Stimulated activated CD4-positive, alpha-beta T cell treated with anti-CD3 and anti-CD28 coated beads, Interleukin-1b, Interleukin-23, amount 100 ng/mL, for 1 hour (primary cell): ENCODE data around the gene MAFF.
"Not testable (repeated sequence)": the region's sequence is repeated elsewhere in the genome, so short reads cannot be mapped to it uniquely, and the experiment has no call there.

ENCODE experiments used
- DNase-seq, 2 donors: peaks; one replicate each; pipeline ENCODE4 v3.0.0-alpha.2; 2020; ENCODE audit warnings: low read depth in 2 of 2

Gene MAFF

DNA sequence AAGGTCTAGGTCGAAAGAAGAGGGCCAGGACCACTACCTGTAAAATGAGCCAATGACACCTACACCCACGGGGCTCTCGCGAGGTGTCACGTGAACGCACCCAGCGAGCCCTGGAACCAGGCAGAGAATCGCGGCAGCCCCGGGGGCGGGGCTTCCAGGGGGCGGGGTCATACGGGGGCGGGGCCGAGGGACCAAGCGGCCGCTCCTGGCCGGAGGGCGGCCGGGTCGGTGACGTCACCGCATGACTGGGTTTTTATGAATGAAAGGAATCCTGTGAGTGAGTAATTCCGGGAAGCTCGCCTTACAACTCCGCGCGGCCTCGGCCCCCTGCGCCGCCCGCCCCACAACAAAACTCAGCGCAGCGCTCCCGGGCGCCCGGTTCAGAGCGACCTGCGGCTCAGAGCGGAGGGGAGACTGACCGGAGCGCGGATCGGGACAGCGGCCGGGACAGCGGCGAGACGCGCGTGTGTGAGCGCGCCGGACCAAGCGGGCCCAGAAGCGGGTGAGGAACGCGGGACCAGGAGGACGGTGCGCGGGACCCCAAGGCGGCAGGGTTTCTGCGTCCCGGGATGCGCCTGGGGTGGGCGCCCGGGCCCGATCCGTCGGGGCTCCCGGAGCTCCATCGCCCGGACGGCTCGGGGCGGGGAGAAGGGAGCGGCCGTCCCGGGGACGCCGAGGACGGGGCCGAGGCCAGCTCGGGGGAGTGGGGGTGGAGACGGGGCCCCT, at the start of gene MAFF:
MAFF (plus strand) TSS at position 284 of the 726 bp plus-strand sequence. CDS start 11,860 bp downstream, outside the sequence.
- DNase-seq, result peak; percentile 67 to 76

DNA sequence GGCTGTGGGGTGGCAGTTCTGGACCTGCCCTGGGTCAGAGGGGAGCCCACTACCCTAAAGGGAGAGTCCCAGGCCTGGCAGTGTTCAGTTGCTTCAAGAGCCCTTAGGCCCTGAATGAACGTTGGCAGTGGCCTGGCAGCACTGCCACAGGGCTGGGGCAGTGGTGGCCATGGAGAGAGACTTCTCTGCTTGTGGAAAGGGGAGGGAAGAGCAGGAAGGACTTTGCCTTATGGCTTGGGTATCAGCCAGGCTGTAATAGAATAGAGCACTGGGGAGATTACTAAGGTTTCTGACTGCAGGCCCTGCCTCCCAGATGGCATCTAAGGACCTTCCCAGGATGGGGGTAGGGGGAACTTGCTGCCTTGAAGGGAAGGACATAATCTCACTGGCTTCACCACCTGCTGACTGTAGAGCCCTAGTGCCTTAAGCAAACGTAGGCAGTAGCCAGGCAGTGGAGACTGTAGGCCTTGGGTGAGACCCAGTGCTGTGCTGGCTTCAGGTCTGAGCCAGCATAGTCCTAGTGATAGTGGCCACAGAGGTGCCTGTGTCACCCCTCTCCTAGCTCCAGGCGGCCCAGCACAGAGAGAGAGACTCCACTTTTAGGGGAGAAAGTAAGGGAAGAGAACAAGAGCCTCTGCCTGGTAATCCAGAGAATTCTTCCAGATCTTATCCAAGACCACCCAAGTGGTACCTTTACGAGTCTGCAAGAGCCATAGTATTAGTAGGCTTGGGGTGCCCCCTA, 47.8 kb upstream of the MAFF start:
- no peak for DNase-seq

DNA sequence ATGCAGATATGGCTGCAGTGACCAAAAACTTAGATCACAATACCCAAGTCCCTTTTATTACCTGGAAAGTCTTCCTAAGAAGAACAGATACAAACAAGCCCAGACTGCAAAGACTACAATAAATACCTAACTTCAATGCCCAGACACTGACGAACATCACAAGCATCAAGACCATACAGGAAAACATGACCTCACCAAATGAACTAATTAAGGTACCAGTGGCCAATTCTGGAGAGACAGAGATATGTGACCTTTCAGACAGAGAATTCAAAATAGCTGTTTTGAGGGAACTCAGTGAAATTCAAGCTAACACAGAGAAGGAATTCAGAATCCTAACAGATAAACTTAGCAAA, 47.3 kb upstream of the MAFF start:
- not testable (repeated sequence) for DNase-seq

DNA sequence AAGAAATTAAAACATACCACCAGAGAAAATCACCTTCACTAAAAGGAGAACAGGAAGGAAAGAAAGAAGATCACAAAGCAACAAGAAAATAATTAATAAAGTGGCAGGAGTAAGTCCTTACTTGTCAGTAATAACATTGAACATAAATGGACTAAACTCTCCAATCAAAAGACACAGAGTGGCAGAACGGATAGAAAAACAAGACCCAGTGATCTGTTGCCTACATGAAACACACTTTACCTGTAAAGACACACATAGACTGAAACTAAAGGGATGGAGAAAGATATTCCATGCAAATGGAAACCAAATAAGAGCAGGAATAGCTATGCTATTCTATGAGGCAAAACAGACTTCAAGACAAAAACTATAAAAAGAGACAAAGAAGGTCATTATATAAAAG, 46.1 kb upstream of the MAFF start:
- DNase-seq, result no peak

DNA sequence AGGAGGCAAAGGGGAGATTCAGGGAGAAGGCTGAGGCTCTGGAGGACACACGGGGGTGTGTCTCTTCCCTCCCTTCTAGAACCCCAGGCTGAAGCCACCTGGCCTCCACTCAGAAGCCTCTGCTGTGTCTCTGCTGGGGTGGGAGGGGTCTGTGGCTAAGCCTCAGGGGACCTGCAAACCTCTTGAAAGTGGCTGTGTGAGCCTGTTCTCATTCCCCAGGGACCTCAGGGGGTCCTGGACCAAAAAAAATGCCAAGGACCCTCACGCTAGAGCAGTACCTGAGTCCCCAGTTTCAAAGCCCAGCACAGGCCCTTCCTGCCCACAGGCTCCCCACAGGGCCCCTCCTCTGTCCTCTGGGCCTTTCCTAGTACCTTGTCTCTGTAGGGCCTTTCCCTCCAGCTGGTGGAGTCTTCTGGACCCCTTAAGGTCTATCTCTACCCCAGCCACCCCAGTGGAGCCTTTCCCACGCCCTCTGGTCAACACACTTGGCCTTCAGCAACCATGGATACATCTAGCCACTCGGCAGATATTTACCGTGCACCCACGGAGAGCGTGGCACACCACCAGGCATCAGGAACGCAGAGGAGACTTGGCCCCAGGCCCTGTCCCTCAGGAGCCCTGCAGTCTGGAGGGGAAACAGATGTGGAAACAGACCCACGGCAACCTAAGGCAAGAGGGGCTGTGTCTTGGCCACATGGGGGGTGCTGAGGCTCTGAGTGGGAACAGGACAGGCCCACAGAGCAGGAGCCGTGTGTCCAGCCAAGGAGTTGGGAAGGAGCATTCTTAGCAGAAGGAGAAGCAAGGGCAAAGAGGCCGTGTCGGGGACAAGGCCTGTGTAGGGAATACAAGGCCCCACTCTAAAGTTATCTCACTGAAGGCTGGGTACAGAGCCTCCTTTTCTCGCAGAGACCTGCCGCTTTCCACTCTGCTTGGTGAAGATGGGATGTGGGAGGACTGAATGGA, 38.6 kb upstream of the MAFF start:
- DNase-seq, result no peak

DNA sequence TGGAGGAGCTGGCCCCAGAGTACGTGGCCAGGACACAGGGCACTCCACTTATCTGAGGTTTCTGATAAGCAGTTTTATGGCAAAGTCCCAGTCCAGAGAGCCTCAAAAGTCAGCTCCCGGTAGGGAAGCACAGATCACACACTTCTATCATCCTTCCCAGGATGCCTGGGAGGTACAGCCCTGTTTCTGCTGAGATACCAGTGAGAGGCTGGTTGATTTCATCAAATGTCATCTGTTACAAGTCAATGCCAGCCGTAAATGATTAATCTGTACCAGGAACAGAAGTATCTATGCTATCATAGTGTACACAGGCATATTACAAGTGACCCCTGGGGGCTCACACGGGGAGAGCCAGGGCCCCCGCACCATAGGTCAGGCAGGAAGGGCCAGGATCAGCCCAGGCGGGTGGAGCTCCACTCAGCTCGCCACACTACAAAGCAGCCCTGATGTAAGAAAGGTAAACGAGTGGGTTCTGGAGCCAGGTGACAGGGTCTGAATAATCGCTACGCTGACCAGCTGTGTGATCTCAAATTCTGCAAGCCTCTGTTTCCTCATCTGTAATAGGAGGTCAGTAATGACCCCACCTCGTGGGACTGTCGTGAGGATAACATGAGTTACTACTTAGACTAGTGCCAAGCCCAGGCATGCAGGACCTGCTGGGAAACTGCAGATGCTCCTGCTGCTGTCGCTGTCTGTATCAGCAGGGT, 37.8 kb upstream of the MAFF start:
- no peak for DNase-seq

DNA sequence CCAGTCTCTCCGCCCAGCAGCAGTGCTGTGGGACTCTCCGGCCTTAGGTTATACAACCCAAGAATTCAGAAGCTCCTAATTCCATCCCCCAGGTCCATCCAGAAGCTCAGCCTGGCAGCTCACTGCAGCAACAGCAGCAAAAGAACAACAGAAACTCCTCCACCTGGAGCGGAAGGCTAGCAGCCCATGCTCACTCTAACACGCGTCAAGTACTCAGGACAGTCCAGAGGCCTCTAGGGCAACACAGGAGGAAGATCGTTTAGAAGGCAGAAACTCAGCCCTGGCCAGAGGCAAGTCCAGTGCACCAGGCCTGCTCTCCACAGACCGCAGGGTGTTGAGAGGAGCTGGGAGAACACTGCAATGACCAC, 37.3 kb upstream of the MAFF start:
- no peak for DNase-seq

DNA sequence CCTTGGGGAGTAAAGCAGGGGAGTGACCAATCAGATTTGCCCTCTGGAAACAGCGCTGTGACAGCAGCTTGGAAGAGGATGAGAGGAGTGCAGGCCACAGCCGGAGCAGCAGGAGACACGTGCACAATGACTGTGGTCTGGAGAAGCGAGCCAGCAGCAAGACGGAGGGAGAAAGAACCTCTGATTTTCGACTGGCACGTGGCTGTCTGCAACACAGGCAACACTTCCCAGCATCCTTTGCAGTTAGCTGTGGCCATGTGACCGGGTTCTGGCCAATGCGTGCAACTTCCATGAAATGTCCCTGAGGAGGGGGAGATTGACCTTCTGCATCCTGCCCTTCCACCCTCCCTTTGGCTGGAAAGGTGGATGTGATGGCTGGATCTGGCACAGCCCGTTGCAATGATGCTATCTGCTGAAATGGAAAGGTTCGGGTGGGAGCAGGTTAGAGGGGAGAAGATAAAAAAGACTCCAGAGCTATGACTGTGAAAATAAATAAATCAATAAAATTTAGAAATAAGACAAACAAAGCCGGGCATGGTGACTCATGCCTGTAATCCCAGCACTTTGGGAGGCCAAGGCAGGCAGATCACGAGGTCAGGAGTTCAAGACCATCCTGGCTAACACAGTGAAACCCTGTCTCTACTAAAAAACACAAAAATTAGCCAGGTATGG, 35.7 kb upstream of the MAFF start:
- no peak for DNase-seq

DNA sequence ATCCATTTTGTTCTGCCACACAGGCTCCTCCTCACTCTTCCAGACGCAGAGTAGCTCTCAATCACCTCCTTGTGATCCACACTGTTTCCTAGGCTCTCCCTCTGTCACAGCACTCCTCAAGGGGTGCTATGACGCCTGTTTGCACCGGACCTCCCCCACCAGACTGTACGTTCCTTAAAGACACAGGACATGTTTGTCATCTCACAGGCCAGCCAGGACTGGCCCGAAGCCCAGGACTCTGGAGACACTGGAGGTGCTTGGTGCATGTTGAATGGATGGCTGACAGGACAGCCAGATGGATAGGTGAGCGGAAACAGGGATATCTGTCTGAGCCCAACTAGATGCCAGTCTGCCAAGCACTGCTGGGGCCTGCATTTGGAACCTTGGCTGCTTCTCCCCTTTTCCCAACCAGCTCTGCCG, 33.8 kb upstream of the MAFF start:
- no peak for DNase-seq

DNA sequence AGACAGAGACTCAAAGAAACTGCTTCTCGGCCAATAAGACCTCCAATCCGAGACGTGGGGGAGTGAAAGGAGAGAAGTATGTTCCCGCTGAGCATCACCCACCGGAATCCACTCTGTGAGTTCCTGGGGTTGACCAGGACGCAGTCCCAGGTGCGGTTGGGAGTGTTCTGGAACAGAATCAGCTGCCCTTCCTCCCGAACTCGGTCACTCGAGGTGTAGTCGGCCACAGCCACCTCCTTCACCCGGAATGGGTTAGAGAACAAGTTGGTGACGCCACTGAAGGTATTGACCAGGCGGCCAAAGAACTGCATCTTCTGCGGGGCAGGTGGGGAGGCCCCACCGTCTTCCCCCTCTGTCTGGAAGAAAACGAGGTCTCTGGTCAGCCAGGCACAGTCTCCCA, 32.7 kb upstream of the MAFF start:
- no peak for DNase-seq

DNA sequence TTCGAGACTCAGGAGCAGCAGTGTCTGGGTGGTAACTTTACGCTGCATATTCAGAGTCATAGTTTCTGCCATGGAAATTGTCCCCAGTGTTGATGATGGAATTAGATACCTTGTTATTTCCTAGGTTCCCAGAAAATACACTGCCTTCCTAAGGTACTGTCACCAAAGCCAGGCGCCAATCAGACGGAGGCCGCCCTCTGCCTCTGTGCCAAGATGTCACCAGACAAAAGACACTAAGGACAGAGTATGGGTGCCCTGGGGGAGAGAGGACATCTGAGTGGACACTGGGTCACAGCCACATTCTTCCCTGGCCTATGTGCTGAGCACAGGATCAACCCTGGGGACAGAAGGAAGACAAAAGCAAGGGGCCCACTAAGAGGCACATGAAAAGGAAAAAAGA, 31.3 kb upstream of the MAFF start:
- no peak for DNase-seq

DNA sequence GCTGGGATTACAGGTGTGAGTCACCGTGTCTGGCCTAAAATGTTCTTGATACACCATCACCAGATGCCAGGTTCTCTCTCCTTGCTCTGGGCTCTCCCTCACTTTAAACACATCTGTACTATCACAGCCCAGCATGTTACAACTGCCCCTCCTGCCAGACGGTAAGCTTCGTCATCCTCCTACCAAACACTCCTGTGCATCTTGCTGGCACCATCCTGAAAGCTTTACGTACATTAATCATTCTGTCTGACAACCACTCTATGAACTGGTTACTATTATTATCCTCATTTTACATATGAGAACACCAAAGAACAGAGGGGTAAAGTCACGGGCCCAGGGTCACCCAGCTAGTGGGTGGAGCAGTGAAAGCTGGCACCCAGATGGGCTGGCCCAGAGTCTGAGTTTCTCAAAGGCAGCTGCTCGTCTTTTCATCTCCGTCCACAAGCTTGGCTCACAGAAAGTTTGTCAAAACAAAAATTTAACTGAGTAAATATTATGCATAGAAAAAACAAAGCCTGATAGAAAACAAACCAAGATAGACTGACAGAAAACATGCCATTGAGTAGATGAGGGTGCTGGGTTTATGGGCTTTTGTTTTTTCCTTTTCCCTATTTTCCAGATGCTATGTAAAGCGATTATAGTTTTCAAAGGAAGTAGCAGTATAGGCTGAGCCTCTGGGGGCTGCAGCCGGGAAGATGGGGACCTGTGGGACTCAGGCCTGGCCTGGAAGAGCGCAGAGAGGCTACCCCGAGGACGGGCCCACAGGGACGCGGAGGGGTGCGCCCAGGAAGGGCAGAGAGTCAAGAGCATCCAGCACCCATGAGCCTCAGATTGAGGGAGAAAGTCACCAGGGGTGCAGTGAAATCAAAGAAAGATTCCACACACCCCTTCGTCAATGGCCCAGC, 29.6 kb upstream of the MAFF start:
- DNase-seq, result no peak

DNA sequence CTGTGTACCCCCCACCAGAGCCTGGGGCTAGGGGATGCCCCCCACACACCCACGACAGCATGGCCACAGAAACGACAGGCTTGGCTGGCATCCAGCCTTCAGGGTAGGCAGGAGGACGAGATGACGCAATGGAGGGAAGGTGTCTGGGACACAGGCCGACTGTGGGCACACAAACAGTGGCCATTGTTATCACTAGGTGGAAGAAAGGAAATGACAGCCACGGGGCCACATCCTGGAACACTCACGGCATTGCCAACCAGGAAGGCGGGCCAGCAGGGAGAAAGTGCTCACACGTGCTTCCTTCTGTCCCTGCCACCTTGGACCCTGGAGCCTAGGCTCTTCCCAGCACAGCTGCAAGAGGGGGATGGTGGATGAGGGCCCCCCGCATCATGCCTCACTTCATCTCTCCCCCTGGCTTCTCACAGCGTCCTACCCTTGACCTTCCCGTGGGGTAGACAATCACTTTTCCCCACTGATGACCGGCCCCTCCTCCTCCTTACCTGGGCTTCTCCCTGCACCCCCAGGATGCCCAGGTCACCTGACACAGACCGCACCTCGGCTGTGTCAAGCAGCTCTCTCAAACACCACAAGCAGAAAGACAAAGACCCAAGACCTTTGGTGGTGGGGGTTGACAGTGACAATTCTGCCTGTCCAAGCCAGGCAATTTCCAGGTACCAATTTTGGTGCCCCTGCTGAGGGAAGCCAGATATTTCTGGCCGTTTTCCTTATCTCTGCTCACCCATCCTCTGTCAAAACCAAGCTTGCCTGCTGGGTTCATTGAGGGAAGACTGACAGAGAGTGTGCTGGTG, 28.8 kb upstream of the MAFF start:
- no peak for DNase-seq

DNA sequence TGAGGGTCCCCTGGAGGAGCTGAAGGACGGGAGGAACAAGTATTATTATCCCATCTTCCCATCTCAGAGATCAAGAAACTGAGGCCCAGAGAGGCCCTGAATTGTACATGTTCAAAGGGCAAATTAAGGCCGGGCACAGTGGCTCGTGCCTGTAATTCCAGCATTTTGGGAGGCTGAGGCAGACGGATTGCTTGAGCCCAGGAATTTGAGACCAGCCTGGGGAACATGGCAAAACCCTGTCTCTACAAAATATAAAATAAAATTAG, 28.2 kb upstream of the MAFF start:
- no peak for DNase-seq

DNA sequence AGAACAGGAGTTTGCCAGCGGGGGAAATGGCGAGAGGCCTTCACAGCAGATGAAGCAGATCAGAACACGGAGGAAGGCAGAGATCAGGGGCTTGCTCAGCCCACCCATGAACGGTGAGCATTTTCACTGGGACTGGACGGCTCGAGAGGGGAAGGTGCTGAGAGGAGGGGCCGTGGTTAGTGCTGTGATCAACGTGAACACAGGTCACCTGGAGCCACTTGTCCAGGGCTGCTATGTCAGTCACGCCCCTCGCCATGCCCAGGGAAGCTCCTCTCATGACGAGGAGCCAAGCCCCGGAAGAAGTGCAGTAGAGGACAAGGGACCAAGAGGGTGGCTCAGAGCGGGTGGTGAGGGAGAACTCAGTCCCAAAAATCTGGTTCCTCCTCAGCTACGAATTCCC, 27.2 kb upstream of the MAFF start:
- DNase-seq, result no peak

DNA sequence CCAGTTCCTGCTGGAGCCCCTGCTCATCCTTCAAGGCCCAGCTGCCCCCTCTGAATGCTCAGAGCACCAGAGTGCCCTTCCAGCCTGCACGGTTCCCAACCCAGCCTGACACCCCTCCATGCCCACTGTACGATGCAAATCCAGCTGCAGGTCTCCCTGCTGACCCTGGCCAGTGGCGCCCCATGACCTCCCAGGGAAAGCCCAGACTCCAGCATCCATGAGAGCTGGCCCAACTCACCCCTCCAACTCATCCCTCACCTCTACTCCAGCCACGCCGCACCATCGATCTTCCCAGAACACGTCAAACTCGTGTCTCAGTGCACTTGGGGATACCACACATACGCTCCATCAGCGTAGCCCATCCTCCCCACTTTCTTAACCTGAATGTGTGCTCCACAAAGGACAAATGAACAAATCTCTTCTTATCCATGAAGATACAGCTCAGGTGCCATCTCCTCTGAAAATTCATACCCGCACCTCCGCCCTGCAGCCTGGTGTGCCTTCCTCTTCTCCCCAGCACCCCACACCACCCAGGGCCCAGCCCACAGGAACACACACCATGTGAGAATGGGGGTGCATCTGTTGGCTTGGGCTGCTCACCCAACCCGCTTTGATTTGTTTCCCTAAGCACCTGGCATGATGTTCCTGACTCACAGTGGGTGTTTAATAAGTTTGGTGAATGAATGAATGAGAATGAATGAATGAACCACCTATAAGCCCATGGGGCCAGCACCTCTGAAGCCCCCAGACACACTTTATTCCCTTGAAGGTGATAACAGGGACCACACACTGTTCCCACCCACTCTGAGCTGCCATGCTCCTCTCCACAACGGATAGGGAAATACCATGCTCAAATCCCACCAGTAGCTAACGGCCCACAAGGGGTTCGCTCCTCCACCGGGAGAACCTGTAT, 26.3 kb upstream of the MAFF start:
- DNase-seq, result no peak

DNA sequence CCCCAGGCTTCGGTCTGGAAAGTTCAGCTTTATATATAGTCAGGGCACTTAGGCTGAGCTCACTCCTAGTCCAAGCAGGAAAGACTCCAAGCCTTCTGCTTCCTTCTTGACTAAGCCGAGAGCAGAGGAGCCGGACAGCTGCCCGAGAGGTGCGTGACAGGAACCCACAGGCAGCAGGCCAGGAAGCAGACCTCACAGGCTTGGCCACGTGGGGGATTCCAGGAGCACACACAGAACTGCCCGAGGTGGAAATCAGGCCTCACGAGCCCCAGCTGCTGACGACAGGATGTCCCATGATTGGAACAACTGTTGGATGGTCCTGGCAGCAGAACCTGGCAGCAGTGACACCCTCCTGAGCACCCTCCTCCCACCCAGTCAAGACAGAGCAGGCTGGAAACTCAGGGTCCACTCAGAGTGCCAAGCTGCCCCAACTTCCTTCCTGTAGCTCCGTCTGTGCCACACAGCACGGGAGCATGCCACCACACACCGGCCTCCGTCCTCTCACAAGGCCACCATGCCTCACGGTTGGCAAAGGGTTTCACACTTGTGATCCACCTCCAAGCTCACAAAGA, 25.5 kb upstream of the MAFF start:
- no peak for DNase-seq

DNA sequence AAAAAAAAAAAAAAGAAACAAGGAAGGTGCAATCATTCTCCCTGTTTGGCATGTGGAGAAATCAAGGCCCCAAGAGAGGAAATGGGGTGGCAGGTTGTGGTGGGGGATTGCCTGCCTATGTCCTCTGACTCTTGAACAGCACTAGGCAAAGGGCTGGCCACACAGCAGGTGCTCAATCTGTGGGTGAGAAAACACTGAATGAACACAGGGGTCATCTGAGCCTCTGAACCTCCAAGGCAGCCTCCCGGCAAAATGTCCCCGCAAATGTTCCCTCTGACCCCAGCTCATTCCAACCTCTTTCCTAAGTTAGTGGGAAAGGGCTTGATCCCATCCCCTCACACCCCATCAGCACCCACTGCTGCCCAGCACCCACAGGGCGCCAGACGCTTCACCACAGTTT, 24.8 kb upstream of the MAFF start:
- DNase-seq, result no peak
